Stomach (tissue), 4 donors: ENCODE results near the gene SND1.

Experiments used
- POLR2A ChIP-seq, 4 donors: fragments of 450-650 bp; IDR thresholded peaks; one replicate each; pipeline ENCODE4 v1.6.1; 2016; ENCODE audit warnings: antibody characterized with exemption in 4 of 4, control low read depth in 2 of 4, mild to moderate bottlenecking in 1 of 4, moderate library complexity in 1 of 4
- TF ChIP-seq, protein P1 (sequence below), 7 experiments: fragments of 450-650 bp in 4 of 7; fragments of 200-600 bp in 3 of 7; sonication (generic) in 3 of 7; IDR thresholded peaks; one replicate each; pipeline ENCODE4 v1.5.1; 2016 to 2019; ENCODE audit warnings: antibody characterized with exemption in 7 of 7, control low read depth in 2 of 7, mild to moderate bottlenecking in 1 of 7

DNA sequence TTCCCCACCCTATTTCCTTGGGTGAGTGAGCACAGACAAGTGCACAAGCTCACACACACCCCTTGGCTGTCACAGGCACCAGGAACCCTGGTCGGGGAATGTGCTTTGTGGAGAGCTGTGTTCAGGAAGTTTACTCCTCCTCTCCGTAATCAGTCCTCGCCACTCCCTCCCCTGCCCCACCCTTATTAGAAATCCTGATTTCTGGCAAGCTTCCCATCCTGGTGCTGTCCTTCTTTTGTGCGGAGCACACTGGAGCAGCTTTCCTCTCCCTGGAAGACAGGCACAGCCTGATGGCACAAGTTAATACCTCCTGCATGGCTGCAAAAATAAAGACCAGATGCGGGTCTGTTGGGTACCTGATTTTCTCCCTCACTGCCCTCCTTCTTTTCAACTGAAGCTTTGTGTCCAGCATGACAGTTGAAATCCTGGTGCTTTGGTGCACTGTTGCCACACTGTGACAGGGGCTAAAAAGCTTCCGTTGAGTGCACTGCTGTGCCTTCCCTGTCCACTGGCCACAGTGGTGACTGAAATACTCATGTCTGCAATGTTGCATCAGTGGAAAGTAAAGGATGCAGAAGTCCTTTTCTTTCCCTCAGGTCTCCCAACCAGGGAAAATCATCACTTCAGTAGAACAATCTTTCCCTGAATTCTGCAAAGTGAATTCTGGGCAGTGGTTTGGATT, 324.2 kb downstream of the SND1 start:
- no peak for TF ChIP-seq POLR2A (IDR thresholded peaks at IDR 0.05)
- TF ChIP-seq, protein P1, sequence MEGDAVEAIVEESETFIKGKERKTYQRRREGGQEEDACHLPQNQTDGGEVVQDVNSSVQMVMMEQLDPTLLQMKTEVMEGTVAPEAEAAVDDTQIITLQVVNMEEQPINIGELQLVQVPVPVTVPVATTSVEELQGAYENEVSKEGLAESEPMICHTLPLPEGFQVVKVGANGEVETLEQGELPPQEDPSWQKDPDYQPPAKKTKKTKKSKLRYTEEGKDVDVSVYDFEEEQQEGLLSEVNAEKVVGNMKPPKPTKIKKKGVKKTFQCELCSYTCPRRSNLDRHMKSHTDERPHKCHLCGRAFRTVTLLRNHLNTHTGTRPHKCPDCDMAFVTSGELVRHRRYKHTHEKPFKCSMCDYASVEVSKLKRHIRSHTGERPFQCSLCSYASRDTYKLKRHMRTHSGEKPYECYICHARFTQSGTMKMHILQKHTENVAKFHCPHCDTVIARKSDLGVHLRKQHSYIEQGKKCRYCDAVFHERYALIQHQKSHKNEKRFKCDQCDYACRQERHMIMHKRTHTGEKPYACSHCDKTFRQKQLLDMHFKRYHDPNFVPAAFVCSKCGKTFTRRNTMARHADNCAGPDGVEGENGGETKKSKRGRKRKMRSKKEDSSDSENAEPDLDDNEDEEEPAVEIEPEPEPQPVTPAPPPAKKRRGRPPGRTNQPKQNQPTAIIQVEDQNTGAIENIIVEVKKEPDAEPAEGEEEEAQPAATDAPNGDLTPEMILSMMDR (IDR thresholded peaks at IDR 0.05), result no peak
